CD14-positive monocyte (primary cell): Measurements from ENCODE around the gene COTL1. TPM values are rescaled to one million over a fixed set of nuclear protein-coding genes. Genes with fewer than 3 reads are reported as not detected.

Source experiments
- DNase-seq, 3 donors: peaks; one replicate each; pipeline ENCODE4 v3.0.0-alpha.2; 2011 to 2022
- H2AFZ ChIP-seq: 2 replicates; pipeline ENCODE4 v1.6.0; 2012; ENCODE audit warnings: mild to moderate bottlenecking, low read depth, low read length, inconsistent platforms; ENCODE audit not compliant: insufficient read depth, poor library complexity, severe bottlenecking
- H3K27ac ChIP-seq, 2 donors: 1 replicate in 1 of 2; 2 replicates in 1 of 2; pipeline ENCODE4 v1.5.1; 2012 to 2013; ENCODE audit warnings: low read length in 2 of 2, control low read depth in 1 of 2, inconsistent platforms in 1 of 2, low read depth in 1 of 2, mild to moderate bottlenecking in 1 of 2
- H3K27me3 ChIP-seq, 2 donors: one replicate each; pipeline versions ENCODE4 v1.6.0 to v1.6.1; 2011 to 2013; ENCODE audit warnings: low read length in 2 of 2; ENCODE audit not compliant: control insufficient read depth in 2 of 2, insufficient read depth in 2 of 2
- H3K36me3 ChIP-seq, 2 donors: replicated peaks in 1 of 2; 1 replicate in 1 of 2; 2 replicates in 1 of 2; pipeline versions ENCODE4 v1.5.1 to v1.6.1; 2012 to 2013; ENCODE audit warnings: low read length in 2 of 2, control low read depth in 1 of 2, inconsistent platforms in 1 of 2, mild to moderate bottlenecking in 1 of 2; ENCODE audit not compliant: insufficient read depth in 2 of 2, control insufficient read depth in 1 of 2
- H3K4me1 ChIP-seq, 2 donors: 1 replicate in 1 of 2; 2 replicates in 1 of 2; pipeline versions ENCODE4 v1.5.1 to v1.6.1; 2012 to 2013; ENCODE audit warnings: low read length in 2 of 2, control low read depth in 1 of 2, inconsistent platforms in 1 of 2, mild to moderate bottlenecking in 1 of 2, moderate library complexity in 1 of 2; ENCODE audit not compliant: insufficient read depth in 2 of 2, control insufficient read depth in 1 of 2
- H3K4me2 ChIP-seq: replicated peaks from 2 replicates; pipeline ENCODE3; 2012; ENCODE audit warnings: low read length, moderate library complexity, mild to moderate bottlenecking; ENCODE audit not compliant: poor library complexity, severe bottlenecking; ENCODE audit errors: extremely low read depth
- H3K4me3 ChIP-seq, 3 experiments: fragments of 200-600 bp in 1 of 3; sonication (generic) in 1 of 3; replicated peaks in 1 of 3; 1 replicate in 2 of 3; 2 replicates in 1 of 3; pipeline ENCODE4 v1.5.1; 2011 to 2013; ENCODE audit warnings: low read length in 3 of 3, mild to moderate bottlenecking in 3 of 3, control low read depth in 2 of 3, low read depth in 2 of 3, inconsistent platforms in 1 of 3, moderate library complexity in 1 of 3
- H3K79me2 ChIP-seq: 2 replicates; pipeline ENCODE4 v1.6.0; 2012; ENCODE audit warnings: mild to moderate bottlenecking, control low read depth, inconsistent platforms, low read length, moderate library complexity; ENCODE audit not compliant: insufficient read depth
- H3K9ac ChIP-seq: 2 replicates; pipeline ENCODE4 v1.6.0; 2017; ENCODE audit warnings: low read length, mild to moderate bottlenecking; ENCODE audit not compliant: insufficient read depth, poor library complexity, severe bottlenecking
- H3K9me3 ChIP-seq, 2 donors: replicated peaks in 1 of 2; 1 replicate in 1 of 2; 2 replicates in 1 of 2; pipeline versions ENCODE4 v1.5.1 to v1.6.1; 2012 to 2013; ENCODE audit warnings: low read length in 2 of 2, control low read depth in 1 of 2; ENCODE audit not compliant: control insufficient read depth in 1 of 2, insufficient read depth in 1 of 2
- H4K20me1 ChIP-seq: 2 replicates; pipeline ENCODE4 v1.6.0; 2012; ENCODE audit warnings: mild to moderate bottlenecking, low read length, control low read depth, moderate library complexity; ENCODE audit not compliant: insufficient read depth
- H3K27ac Mint-ChIP-seq, 7 donors: one replicate each; pipeline ENCODE4 v1.8.0; 2020; ENCODE audit warnings: mild to moderate bottlenecking in 7 of 7, mixed read lengths in 7 of 7, moderate library complexity in 6 of 7, inconsistent platforms in 2 of 7
- H3K27me3 Mint-ChIP-seq, 3 donors: one replicate each; pipeline ENCODE4 v1.8.0; 2021 to 2022; ENCODE audit warnings: low read depth in 3 of 3, mild to moderate bottlenecking in 3 of 3, mixed read lengths in 3 of 3, moderate library complexity in 3 of 3, inconsistent platforms in 1 of 3
- H3K36me3 Mint-ChIP-seq, 2 donors: one replicate each; pipeline ENCODE4 v1.8.0; 2020; ENCODE audit warnings: mixed read lengths in 2 of 2, inconsistent platforms in 1 of 2, mild to moderate bottlenecking in 1 of 2
- H3K4me1 Mint-ChIP-seq: one replicate; pipeline ENCODE4 v1.8.0; 2020; ENCODE audit warnings: mild to moderate bottlenecking, mixed read lengths
- H3K4me3 Mint-ChIP-seq, 2 donors: one replicate each; pipeline ENCODE4 v1.8.0; 2020; ENCODE audit warnings: mild to moderate bottlenecking in 2 of 2, mixed read lengths in 2 of 2, moderate library complexity in 1 of 2
- H3K9me3 Mint-ChIP-seq, 7 donors: one replicate each; pipeline ENCODE4 v1.8.0; 2020 to 2022; ENCODE audit warnings: mixed read lengths in 7 of 7, mild to moderate bottlenecking in 6 of 7, moderate library complexity in 6 of 7, inconsistent platforms in 2 of 7
- WGBS: methylation state at CpG from one replicate; pipeline ENCODE4 v1.1.5; 2013; ENCODE audit warnings: missing lambda C conversion rate; ENCODE audit not compliant: insufficient coverage; 5-methylcytosine and 5-hydroxymethylcytosine counted together
- intact Hi-C, 2 donors: fragments of 100-400 bp; cut with micrococcal nuclease; formaldehyde crosslinking; loops; one replicate each; pipeline versions ENCODE4 v1.15.0 to v1.15.1; 2023
- polyA plus RNA-seq, 3 donors: library from polyadenylated mRNA; depleted of rRNA in 1 of 3; unstranded in 2 of 3; stranded (reverse) in 1 of 3; fragments of 300-500 nt in 2 of 3; fragments of >200 nt in 1 of 3; fragmentation: Illumina TruSeq in 2 of 3; gene quantifications; 1 replicate in 2 of 3; 2 replicates in 1 of 3; pipeline ENCODE4 v1.2.3, GENCODE V29; 2012 to 2021
- TF ChIP-seq, protein P1 (sequence below): fragments of 200-600 bp; IDR thresholded peaks from one replicate; pipeline ENCODE4 v1.8.0; 2022; ENCODE audit warnings: antibody characterized with exemption, mild to moderate bottlenecking

COTL1 gene
- polyA plus RNA-seq, 3 donors: 648 to 1,843 (median 1,643) TPM

- Mint-ChIP-seq H3K4me1 (peaks cover 47% of the 10 kb centered on the region), H3K36me3 (peaks cover 29 to 32% of the 10 kb centered on the region in 2 donors), H3K27ac (peak overlapping the region; percentile 33 to 93 (median 86)), H3K27me3 (no peaks in the 10 kb centered on the region), H3K9me3 (peaks cover 0 to 2% (median 0%) of the 10 kb centered on the region in 7 donors), H3K4me3 (peak overlapping the region in 1 of 2 donors; percentile 21)
- peak overlapping the region; percentile 29 to 69 for H3K27ac ChIP-seq
- no peaks in the 10 kb centered on the region for H3K9me3 ChIP-seq
- H3K9ac ChIP-seq: no peak overlapping the region
- peaks cover 30 to 52% of the 10 kb centered on the region in 2 donors for H3K4me1 ChIP-seq
- no peaks in the 10 kb centered on the region for H3K27me3 ChIP-seq
- TF ChIP-seq, protein P1, sequence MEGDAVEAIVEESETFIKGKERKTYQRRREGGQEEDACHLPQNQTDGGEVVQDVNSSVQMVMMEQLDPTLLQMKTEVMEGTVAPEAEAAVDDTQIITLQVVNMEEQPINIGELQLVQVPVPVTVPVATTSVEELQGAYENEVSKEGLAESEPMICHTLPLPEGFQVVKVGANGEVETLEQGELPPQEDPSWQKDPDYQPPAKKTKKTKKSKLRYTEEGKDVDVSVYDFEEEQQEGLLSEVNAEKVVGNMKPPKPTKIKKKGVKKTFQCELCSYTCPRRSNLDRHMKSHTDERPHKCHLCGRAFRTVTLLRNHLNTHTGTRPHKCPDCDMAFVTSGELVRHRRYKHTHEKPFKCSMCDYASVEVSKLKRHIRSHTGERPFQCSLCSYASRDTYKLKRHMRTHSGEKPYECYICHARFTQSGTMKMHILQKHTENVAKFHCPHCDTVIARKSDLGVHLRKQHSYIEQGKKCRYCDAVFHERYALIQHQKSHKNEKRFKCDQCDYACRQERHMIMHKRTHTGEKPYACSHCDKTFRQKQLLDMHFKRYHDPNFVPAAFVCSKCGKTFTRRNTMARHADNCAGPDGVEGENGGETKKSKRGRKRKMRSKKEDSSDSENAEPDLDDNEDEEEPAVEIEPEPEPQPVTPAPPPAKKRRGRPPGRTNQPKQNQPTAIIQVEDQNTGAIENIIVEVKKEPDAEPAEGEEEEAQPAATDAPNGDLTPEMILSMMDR: no peak
- intact Hi-C loops: loop anchor here (2.0 to 5.0 kb wide), 4 partner anchors 18 to 108 kb away; no protein-coding TSS in a partner anchor
- peaks cover 45% of the 10 kb centered on the region for H4K20me1 ChIP-seq
- WGBS: 7% methylated on average over 6 of the region's 12 CpGs
- peak overlapping the region in 1 of 3 experiments; percentile 32 for H3K4me3 ChIP-seq
- peak in 2 of 3 donors; percentile 75 to 81 for DNase-seq
- peak overlapping the region; percentile 27 for H3K4me2 ChIP-seq
- peaks cover 39% of the 10 kb centered on the region for H3K79me2 ChIP-seq
- H2AFZ ChIP-seq: no peak overlapping the region
- peaks cover 26 to 31% of the 10 kb centered on the region in 2 donors for H3K36me3 ChIP-seq
These were observed 943 bp upstream of the COTL1 start for GRCh38 chr16:84618581-84619460.

DNA sequence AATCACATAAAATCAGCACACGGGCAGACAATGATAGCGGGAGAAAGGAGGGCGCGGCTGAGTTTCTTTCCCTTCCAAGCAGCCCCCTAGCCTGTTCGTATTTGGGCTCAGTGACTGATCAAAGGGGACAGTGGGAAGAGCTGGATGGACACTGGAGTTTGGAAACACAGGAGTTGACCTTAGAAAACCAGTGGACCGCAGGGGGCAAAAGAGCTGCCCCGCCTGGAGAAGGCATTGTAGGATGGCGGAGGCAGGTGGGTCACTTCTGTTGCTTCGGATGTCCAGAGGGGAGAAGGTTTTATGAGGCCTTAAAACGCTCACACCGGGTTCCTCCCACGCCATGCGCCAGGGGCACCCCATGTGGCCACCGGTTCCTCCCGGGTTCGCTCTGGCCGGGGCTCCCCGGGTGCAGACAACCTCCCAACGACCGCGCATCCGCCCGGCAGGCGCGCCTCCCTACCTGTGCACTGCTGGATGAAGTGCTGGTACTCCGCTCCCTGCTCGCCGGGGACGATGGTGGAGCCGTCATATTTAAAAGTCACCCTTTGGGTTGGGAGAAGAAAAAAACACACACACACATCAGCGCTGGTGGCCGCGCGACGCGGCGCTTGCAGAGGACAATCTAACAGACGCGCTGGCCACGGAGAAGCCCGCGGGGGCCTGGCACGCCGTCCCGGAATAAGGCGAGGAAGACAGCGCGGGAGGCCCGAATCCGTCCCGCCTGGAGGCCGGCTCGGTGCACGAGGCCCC lies 662 bp downstream of the COTL1 start:
- peak in 1 of 3 donors; percentile 25 for DNase-seq
- Histone ChIP-seq H3K4me3 (peak overlapping the region; percentile 66 to 100 (median 99)), H3K4me1 (peaks cover 44 to 63% of the 10 kb centered on the region in 2 donors), H3K4me2 (peak overlapping the region; percentile 97), H3K36me3 (peaks cover 39 to 47% of the 10 kb centered on the region in 2 donors), H2AFZ (no peak overlapping the region), H4K20me1 (peaks cover 59% of the 10 kb centered on the region), H3K27ac (peak overlapping the region; percentile 78 to 84), H3K9ac (peak overlapping the region; percentile 92), H3K79me2 (peaks cover 55% of the 10 kb centered on the region), H3K27me3 (no peaks in the 10 kb centered on the region), H3K9me3 (no peaks in the 10 kb centered on the region)
- TF ChIP-seq, protein P1: no peak
- Mint-ChIP-seq H3K27ac (peak overlapping the region; percentile 86 to 96 (median 91)), H3K9me3 (peaks cover 0 to 2% (median 0%) of the 10 kb centered on the region in 7 donors), H3K36me3 (peaks cover 43 to 48% of the 10 kb centered on the region in 2 donors), H3K4me1 (peaks cover 58% of the 10 kb centered on the region), H3K27me3 (no peaks in the 10 kb centered on the region), H3K4me3 (peak overlapping the region; percentile 98 to 99)
- intact Hi-C loops: loop anchor here (5.0 kb wide), 3 partner anchors 45 to 110 kb away; no protein-coding TSS in a partner anchor
- 1% methylated on average over 40 of the region's 54 CpGs for WGBS
